ENCODE measurements around the gene PRUNE2. TPM values are rescaled to one million over a fixed set of nuclear protein-coding genes. Genes with fewer than 3 reads are reported as not detected.
A peak's percentile ranks its signal among the peaks of the same experiment; 100 is the strongest.

The PRUNE2 gene
- polyA plus RNA-seq, 3 donors, result 0.72 to 1.8 (median 1.5) TPM

DNA sequence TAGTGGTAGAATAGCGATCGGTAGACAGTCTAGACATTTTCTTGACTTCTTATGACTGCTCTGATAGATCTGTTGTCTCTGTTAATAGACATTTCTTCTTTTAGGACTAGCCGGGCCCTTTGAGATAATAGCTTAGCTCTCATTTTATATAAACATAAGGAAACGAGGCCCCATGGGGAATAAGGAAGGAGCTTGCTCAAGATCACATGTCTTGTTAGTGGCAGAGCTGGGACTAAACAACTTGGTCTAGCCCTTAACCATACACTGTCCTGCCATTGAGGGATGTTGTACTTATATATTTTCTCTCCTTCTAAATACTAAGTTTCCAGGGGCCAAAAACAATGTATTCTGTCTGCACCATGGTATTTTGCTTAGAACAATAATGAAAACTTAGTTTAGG, 306.9 kb downstream of the PRUNE2 start:
- Histone ChIP-seq H3K27me3 (ENCODE audit: control insufficient read depth in 2 of 2, insufficient read depth in 2 of 2, low read length in 2 of 2) (no peaks in the 10 kb centered on the region), H3K4me3 (replicated peaks in 1 of 3; ENCODE audit: low read depth in 2 of 3, low read length in 3 of 3) (no peak overlapping the region), H3K9me3 (replicated peaks in 1 of 2; ENCODE audit: control insufficient read depth in 1 of 2, insufficient read depth in 1 of 2, low read length in 2 of 2) (no peaks in the 10 kb centered on the region), H4K20me1 (ENCODE audit: insufficient read depth, low read length) (no peaks in the 10 kb centered on the region), H3K36me3 (replicated peaks in 1 of 2; ENCODE audit: control insufficient read depth in 1 of 2, insufficient read depth in 2 of 2, low read length in 2 of 2) (no peaks in the 10 kb centered on the region), H2AFZ (ENCODE audit: insufficient read depth, low read depth, low read length, poor library complexity, severe bottlenecking) (no peak overlapping the region), H3K27ac (ENCODE audit: low read depth in 1 of 2, low read length in 2 of 2) (no peak overlapping the region), H3K79me2 (ENCODE audit: insufficient read depth, low read length) (no peaks in the 10 kb centered on the region), H3K4me2 (replicated peaks; ENCODE audit: extremely low read depth, low read length, poor library complexity, severe bottlenecking) (no peak overlapping the region), H3K9ac (ENCODE audit: insufficient read depth, low read length, poor library complexity, severe bottlenecking) (no peak overlapping the region), H3K4me1 (ENCODE audit: control insufficient read depth in 1 of 2, insufficient read depth in 2 of 2, low read length in 2 of 2) (peaks cover 38 to 50% of the 10 kb centered on the region in 2 donors)
- TF ChIP-seq, protein P1, sequence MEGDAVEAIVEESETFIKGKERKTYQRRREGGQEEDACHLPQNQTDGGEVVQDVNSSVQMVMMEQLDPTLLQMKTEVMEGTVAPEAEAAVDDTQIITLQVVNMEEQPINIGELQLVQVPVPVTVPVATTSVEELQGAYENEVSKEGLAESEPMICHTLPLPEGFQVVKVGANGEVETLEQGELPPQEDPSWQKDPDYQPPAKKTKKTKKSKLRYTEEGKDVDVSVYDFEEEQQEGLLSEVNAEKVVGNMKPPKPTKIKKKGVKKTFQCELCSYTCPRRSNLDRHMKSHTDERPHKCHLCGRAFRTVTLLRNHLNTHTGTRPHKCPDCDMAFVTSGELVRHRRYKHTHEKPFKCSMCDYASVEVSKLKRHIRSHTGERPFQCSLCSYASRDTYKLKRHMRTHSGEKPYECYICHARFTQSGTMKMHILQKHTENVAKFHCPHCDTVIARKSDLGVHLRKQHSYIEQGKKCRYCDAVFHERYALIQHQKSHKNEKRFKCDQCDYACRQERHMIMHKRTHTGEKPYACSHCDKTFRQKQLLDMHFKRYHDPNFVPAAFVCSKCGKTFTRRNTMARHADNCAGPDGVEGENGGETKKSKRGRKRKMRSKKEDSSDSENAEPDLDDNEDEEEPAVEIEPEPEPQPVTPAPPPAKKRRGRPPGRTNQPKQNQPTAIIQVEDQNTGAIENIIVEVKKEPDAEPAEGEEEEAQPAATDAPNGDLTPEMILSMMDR (IDR thresholded peaks at IDR 0.05), result no peak
- Mint-ChIP-seq H3K36me3 (peaks cover 3% of the 10 kb centered on the region in 2 donors), H3K27me3 (ENCODE audit: low read depth in 3 of 3) (peaks cover 0 to 2% (median 0%) of the 10 kb centered on the region in 3 donors), H3K27ac (peak overlapping the region in 3 of 7 donors; percentile 1 to 43 (median 35)), H3K4me3 (no peak overlapping the region), H3K9me3 (no peaks in the 10 kb centered on the region), H3K4me1 (peaks cover 43% of the 10 kb centered on the region)
- no CpG with 5 or more reads among the region's 4 CpGs for WGBS (ENCODE audit: insufficient coverage)
- intact Hi-C loops (cut with micrococcal nuclease), result loop anchor here in 1 of 2 donors (5.0 kb wide), 1 partner anchor 37 kb away; no protein-coding TSS in a partner anchor
- peak in 2 of 3 donors; percentile 33 to 42 for DNase-seq

DNA sequence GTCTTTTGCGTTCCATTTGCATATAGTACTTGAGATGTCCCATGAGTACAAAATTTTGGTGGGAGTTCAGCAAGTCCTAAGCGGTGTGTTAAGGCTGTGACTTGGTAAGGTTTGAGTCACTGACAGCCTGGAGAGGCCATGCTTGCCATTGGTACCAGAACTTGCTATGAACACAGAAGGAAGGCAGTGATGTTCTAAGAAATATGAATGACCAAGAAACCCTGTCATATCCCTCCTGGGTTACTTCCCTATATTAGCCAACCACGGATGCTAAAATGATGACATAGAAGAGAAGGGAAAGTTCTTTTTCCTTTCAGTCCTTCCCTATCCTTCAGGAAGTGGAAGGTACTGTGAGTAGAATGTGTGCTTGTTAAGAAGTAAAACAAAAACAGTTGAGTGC, 310.3 kb downstream of the PRUNE2 start:
- Mint-ChIP-seq H3K4me3 (no peak overlapping the region), H3K27ac (peak overlapping the region; percentile 87 to 97 (median 92)), H3K4me1 (peaks cover 59% of the 10 kb centered on the region), H3K36me3 (peaks cover 0 to 3% of the 10 kb centered on the region in 2 donors), H3K27me3 (ENCODE audit: low read depth in 3 of 3) (peaks cover 0 to 4% (median 2%) of the 10 kb centered on the region in 3 donors), H3K9me3 (peaks cover 0 to 1% (median 0%) of the 10 kb centered on the region in 7 donors)
- no peaks in the 10 kb centered on the region for H3K36me3 ChIP-seq (replicated peaks in 1 of 2; ENCODE audit: control insufficient read depth in 1 of 2, insufficient read depth in 2 of 2, low read length in 2 of 2)
- peaks cover 58 to 67% of the 10 kb centered on the region in 2 donors for H3K4me1 ChIP-seq (ENCODE audit: control insufficient read depth in 1 of 2, insufficient read depth in 2 of 2, low read length in 2 of 2)
- H3K4me2 ChIP-seq (replicated peaks; ENCODE audit: extremely low read depth, low read length, poor library complexity, severe bottlenecking), result peak overlapping the region; percentile 22
- no peaks in the 10 kb centered on the region for H3K27me3 ChIP-seq (ENCODE audit: control insufficient read depth in 2 of 2, insufficient read depth in 2 of 2, low read length in 2 of 2)
- H3K9me3 ChIP-seq (replicated peaks in 1 of 2; ENCODE audit: control insufficient read depth in 1 of 2, insufficient read depth in 1 of 2, low read length in 2 of 2), result no peaks in the 10 kb centered on the region
- peak overlapping the region; percentile 74 to 91 for H3K27ac ChIP-seq (ENCODE audit: low read depth in 1 of 2, low read length in 2 of 2)
- peak overlapping the region; percentile 46 for H3K9ac ChIP-seq (ENCODE audit: insufficient read depth, low read length, poor library complexity, severe bottlenecking)
- WGBS (ENCODE audit: insufficient coverage), result no CpG with 5 or more reads among the region's 3 CpGs
- H4K20me1 ChIP-seq (ENCODE audit: insufficient read depth, low read length), result no peaks in the 10 kb centered on the region
- no peak overlapping the region for H3K4me3 ChIP-seq (replicated peaks in 1 of 3; ENCODE audit: low read depth in 2 of 3, low read length in 3 of 3)
- H2AFZ ChIP-seq (ENCODE audit: insufficient read depth, low read depth, low read length, poor library complexity, severe bottlenecking), result no peak overlapping the region
- intact Hi-C loops (cut with micrococcal nuclease), result loop anchor here in 1 of 2 donors (5.0 kb wide), 1 partner anchor 33 kb away; no protein-coding TSS in a partner anchor
- TF ChIP-seq, protein P1 (IDR thresholded peaks at IDR 0.05), result no peak
- H3K79me2 ChIP-seq (ENCODE audit: insufficient read depth, low read length), result no peaks in the 10 kb centered on the region
- peak; percentile 90 to 95 (median 95) for DNase-seq

Measured in CD14-positive monocyte (primary cell).